Astrocyte (in vitro differentiated cells and primary cell): ENCODE results near the gene FXR2. TPM values are rescaled to one million over a fixed set of nuclear protein-coding genes. Genes with fewer than 3 reads are reported as not detected.
A peak's percentile ranks its signal among the peaks of the same experiment; 100 is the strongest.

Source experiments
- DNase-seq: peaks from one replicate; pipeline ENCODE4 v3.0.0-alpha.2; 2010; ENCODE audit warnings: low read depth
- FAIRE-seq: peaks from 2 replicates; lab custom pipeline; 2011; peaks lifted over from hg19 to GRCh38; lab: Jason Lieb, UNC
- H2AFZ ChIP-seq: 2 replicates; pipeline ENCODE4 v1.6.0; 2012; ENCODE audit warnings: low read depth, low read length, inconsistent platforms
- H3K27ac ChIP-seq: 2 replicates; pipeline ENCODE4 v1.5.1; 2011; ENCODE audit warnings: low read depth, low read length, inconsistent platforms
- H3K27me3 ChIP-seq: 2 replicates; pipeline ENCODE4 v1.6.0; 2011; ENCODE audit warnings: low read length, inconsistent platforms; ENCODE audit not compliant: insufficient read depth
- H3K36me3 ChIP-seq: 2 replicates; pipeline ENCODE4 v1.5.1; 2011; ENCODE audit warnings: low read length, inconsistent platforms; ENCODE audit not compliant: insufficient read depth
- H3K4me1 ChIP-seq: 2 replicates; pipeline ENCODE4 v1.5.1; 2011; ENCODE audit warnings: low read length, inconsistent platforms; ENCODE audit not compliant: insufficient read depth
- H3K4me2 ChIP-seq: 2 replicates; pipeline ENCODE4 v1.6.0; 2012; ENCODE audit warnings: low read length, inconsistent platforms
- H3K4me3 ChIP-seq: 2 replicates; pipeline ENCODE4 v1.5.1; 2011; ENCODE audit warnings: low read depth, mild to moderate bottlenecking, low read length, inconsistent platforms; ENCODE audit not compliant: insufficient read depth
- H3K79me2 ChIP-seq: 2 replicates; pipeline ENCODE4 v1.6.0; 2012; ENCODE audit warnings: mild to moderate bottlenecking, low read length, inconsistent platforms; ENCODE audit not compliant: insufficient read depth
- H3K9ac ChIP-seq: 2 replicates; pipeline ENCODE4 v1.6.0; 2012; ENCODE audit warnings: mild to moderate bottlenecking, low read length, inconsistent platforms
- H3K9me3 ChIP-seq: 2 replicates; pipeline ENCODE4 v1.5.1; 2012; ENCODE audit warnings: low read depth, mild to moderate bottlenecking, low read length, inconsistent platforms; ENCODE audit not compliant: insufficient read depth
- H4K20me1 ChIP-seq: 2 replicates; pipeline ENCODE4 v1.6.0; 2012; ENCODE audit warnings: low read length, inconsistent platforms; ENCODE audit not compliant: insufficient read depth
- H3K27ac Mint-ChIP-seq: one replicate; pipeline ENCODE4 v1.8.0; 2021; ENCODE audit warnings: mild to moderate bottlenecking, mixed read lengths; ENCODE audit not compliant: unreplicated experiment
- H3K27me3 Mint-ChIP-seq: one replicate; pipeline ENCODE4 v1.8.0; 2021; ENCODE audit warnings: low read depth, mixed read lengths; ENCODE audit not compliant: unreplicated experiment
- H3K36me3 Mint-ChIP-seq: one replicate; pipeline ENCODE4 v1.8.0; 2021; ENCODE audit warnings: low read depth, mixed read lengths; ENCODE audit not compliant: unreplicated experiment
- H3K4me1 Mint-ChIP-seq: one replicate; pipeline ENCODE4 v1.8.0; 2021; ENCODE audit warnings: low read depth, mixed read lengths; ENCODE audit not compliant: unreplicated experiment
- H3K4me3 Mint-ChIP-seq: one replicate; pipeline ENCODE4 v1.8.0; 2021; ENCODE audit warnings: mild to moderate bottlenecking, moderate library complexity, mixed read lengths; ENCODE audit not compliant: unreplicated experiment
- H3K9me3 Mint-ChIP-seq: one replicate; pipeline ENCODE4 v1.8.0; 2021; ENCODE audit warnings: mild to moderate bottlenecking, mixed read lengths; ENCODE audit not compliant: unreplicated experiment
- EZH2 ChIP-seq: IDR thresholded peaks from 2 replicates; pipeline ENCODE4 v1.6.1; 2012; ENCODE audit warnings: mild to moderate bottlenecking, low read length, inconsistent platforms; ENCODE audit not compliant: insufficient read depth
- total RNA-seq: library from RNA; stranded (reverse); gene quantifications from 2 replicates; pipeline ENCODE4 v1.2.1, GENCODE V29; 2021
- TF ChIP-seq, protein P1 (sequence below): IDR thresholded peaks from 2 replicates; pipeline ENCODE4 v1.5.1; 2011; ENCODE audit warnings: low read depth, mild to moderate bottlenecking, inconsistent platforms, low read length, moderate library complexity; ENCODE audit not compliant: insufficient read depth

FXR2 gene
- total RNA-seq, 1 donor from 2014 or later: 60.2 TPM

GRCh38 chr17:7636163-7636562 lies 21.5 kb upstream of the FXR2 start:
- no peak overlapping the region for H3K4me3 ChIP-seq
- no peak overlapping the region for H2AFZ ChIP-seq
- TF ChIP-seq, protein P1, sequence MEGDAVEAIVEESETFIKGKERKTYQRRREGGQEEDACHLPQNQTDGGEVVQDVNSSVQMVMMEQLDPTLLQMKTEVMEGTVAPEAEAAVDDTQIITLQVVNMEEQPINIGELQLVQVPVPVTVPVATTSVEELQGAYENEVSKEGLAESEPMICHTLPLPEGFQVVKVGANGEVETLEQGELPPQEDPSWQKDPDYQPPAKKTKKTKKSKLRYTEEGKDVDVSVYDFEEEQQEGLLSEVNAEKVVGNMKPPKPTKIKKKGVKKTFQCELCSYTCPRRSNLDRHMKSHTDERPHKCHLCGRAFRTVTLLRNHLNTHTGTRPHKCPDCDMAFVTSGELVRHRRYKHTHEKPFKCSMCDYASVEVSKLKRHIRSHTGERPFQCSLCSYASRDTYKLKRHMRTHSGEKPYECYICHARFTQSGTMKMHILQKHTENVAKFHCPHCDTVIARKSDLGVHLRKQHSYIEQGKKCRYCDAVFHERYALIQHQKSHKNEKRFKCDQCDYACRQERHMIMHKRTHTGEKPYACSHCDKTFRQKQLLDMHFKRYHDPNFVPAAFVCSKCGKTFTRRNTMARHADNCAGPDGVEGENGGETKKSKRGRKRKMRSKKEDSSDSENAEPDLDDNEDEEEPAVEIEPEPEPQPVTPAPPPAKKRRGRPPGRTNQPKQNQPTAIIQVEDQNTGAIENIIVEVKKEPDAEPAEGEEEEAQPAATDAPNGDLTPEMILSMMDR: no peak
- no peak for TF ChIP-seq EZH2
- H3K27ac ChIP-seq: no peak overlapping the region
- H3K36me3 Mint-ChIP-seq: no peaks in the 10 kb centered on the region
- H3K36me3 ChIP-seq: no peaks in the 10 kb centered on the region
- DNase-seq: no peak
- no peaks in the 10 kb centered on the region for H3K27me3 ChIP-seq
- H3K9ac ChIP-seq: no peak overlapping the region
- H3K27ac Mint-ChIP-seq: no peak overlapping the region
- H3K4me1 Mint-ChIP-seq: no peaks in the 10 kb centered on the region
- H3K4me1 ChIP-seq: no peaks in the 10 kb centered on the region
- no peak overlapping the region for H3K4me3 Mint-ChIP-seq
- H3K79me2 ChIP-seq: no peaks in the 10 kb centered on the region
- H4K20me1 ChIP-seq: no peaks in the 10 kb centered on the region
- H3K4me2 ChIP-seq: no peak overlapping the region
- H3K9me3 Mint-ChIP-seq: no peaks in the 10 kb centered on the region
- FAIRE-seq: no peak
- H3K27me3 Mint-ChIP-seq: peaks cover 4% of the 10 kb centered on the region
- H3K9me3 ChIP-seq: no peaks in the 10 kb centered on the region

- no peak overlapping the region for H3K4me3 Mint-ChIP-seq
- H3K4me2 ChIP-seq: peak overlapping the region; percentile 3
- H3K27ac ChIP-seq: no peak overlapping the region
- H3K36me3 Mint-ChIP-seq: no peaks in the 10 kb centered on the region
- H3K9ac ChIP-seq: no peak overlapping the region
- H3K79me2 ChIP-seq: no peaks in the 10 kb centered on the region
- DNase-seq (no peak), FAIRE-seq (no peak)
- no peaks in the 10 kb centered on the region for H3K27me3 ChIP-seq
- H3K36me3 ChIP-seq: no peaks in the 10 kb centered on the region
- no peaks in the 10 kb centered on the region for H3K9me3 ChIP-seq
- peaks cover 9% of the 10 kb centered on the region for H3K27me3 Mint-ChIP-seq
- no peaks in the 10 kb centered on the region for H3K9me3 Mint-ChIP-seq
- H3K4me1 ChIP-seq: no peaks in the 10 kb centered on the region
- H4K20me1 ChIP-seq: no peaks in the 10 kb centered on the region
- H3K4me3 ChIP-seq: no peak overlapping the region
- H3K4me1 Mint-ChIP-seq: no peaks in the 10 kb centered on the region
- H3K27ac Mint-ChIP-seq: no peak overlapping the region
- peak overlapping the region; percentile 5 for H2AFZ ChIP-seq
- no peak for TF ChIP-seq EZH2
- TF ChIP-seq, protein P1: peak; percentile 49
These were observed 19.7 kb upstream of the FXR2 start for GRCh38 chr17:7634384-7634783.

DNA sequence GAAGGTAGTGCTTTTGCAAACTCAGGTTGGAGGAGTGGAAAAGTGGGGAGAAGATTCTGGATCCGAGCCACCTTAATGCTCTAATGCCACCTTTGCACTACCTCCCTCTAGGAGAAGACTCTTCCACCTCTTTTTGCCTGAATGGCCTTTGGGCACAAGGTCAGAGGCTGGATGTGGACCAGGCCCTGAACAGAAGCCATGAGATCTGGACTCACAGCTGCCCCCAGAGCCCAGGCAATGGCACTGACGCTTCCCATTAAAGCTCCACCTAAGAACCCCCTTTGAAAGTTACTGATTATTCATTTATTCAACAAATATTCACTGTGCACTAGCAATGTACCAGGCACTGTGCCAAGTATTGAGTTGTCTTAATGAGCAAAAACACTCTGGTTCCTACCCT lies 18.4 kb upstream of the FXR2 start:
- no peak for FAIRE-seq
- no peaks in the 10 kb centered on the region for H3K9me3 Mint-ChIP-seq

More for the DNA sequence above, 18.4 kb upstream of the FXR2 start:
- no peak for TF ChIP-seq EZH2
- TF ChIP-seq, protein P1: no peak
- no peak for DNase-seq
- H3K36me3 Mint-ChIP-seq: no peaks in the 10 kb centered on the region
- H3K27ac Mint-ChIP-seq: no peak overlapping the region
- Histone ChIP-seq H3K79me2 (no peaks in the 10 kb centered on the region), H3K4me2 (no peak overlapping the region), H3K27ac (no peak overlapping the region), H4K20me1 (no peaks in the 10 kb centered on the region), H3K36me3 (no peaks in the 10 kb centered on the region), H3K9ac (no peak overlapping the region), H3K4me3 (no peak overlapping the region), H3K4me1 (no peaks in the 10 kb centered on the region), H3K27me3 (no peaks in the 10 kb centered on the region), H3K9me3 (no peaks in the 10 kb centered on the region), H2AFZ (no peak overlapping the region)
- no peaks in the 10 kb centered on the region for H3K4me1 Mint-ChIP-seq
- peaks cover 7% of the 10 kb centered on the region for H3K27me3 Mint-ChIP-seq
- H3K4me3 Mint-ChIP-seq: peak overlapping the region; percentile 34
